Bronchus fibroblast of lung (primary cell): ENCODE data around the gene C12orf60. TPM values are rescaled to one million over a fixed set of nuclear protein-coding genes. Genes with fewer than 3 reads are reported as not detected.

Experiments used
- total RNA-seq: library from RNA; depleted of rRNA; stranded (reverse); fragments of >200 nt; gene quantifications from 2 replicates; pipeline ENCODE4 v1.2.3, GENCODE V29; 2015

The C12orf60 gene
- 1.3 and 1.8 TPM in 2 replicates for total RNA-seq

GRCh38 chr12:14803011-14803829, at the start of gene C12orf60, which contains the start of gene WBP11:
C12orf60 (plus strand) TSS chr12:14803670; CDS start chr12:14822936, 19,266 bp downstream.
WBP11 (minus strand) TSS chr12:14803478; CDS start chr12:14801383, 2,095 bp downstream.

GRCh38 chr12:14814014-14814413, 10.5 kb downstream of the C12orf60 start, which contains the start of gene SMCO3:
SMCO3 (minus strand) TSS chr12:14814182; CDS start chr12:14806680, 7,502 bp downstream.

GRCh38 chr12:14843425-14843887, 40.0 kb downstream of the C12orf60 start, which contains the start of gene ART4:
ART4 (minus strand) TSS chr12:14843526; CDS start chr12:14843113, 413 bp downstream.

Other genes with a start within 250 kb of the C12orf60 start
- 2.5 and 3.4 TPM in 2 replicates for gene PLBD1, start 235.8 kb upstream of the C12orf60 start, total RNA-seq
- gene GUCY2C, start 107.1 kb upstream of the C12orf60 start, total RNA-seq: not detected in 2 replicates
- 14.1 and 18.0 TPM in 2 replicates for gene WBP11, start 192 bp upstream of the C12orf60 start, total RNA-seq
- gene SMCO3, start 10.5 kb downstream of the C12orf60 start, total RNA-seq: 0.15 TPM in 1 of 2 replicates, not detected in the other
- gene ART4, start 39.9 kb downstream of the C12orf60 start, total RNA-seq: not detected in 2 replicates
- 0.17 and 0.30 TPM in 2 replicates for gene MGP, start 82.2 kb downstream of the C12orf60 start, total RNA-seq
- not detected in 2 replicates for gene ERP27, start 134.9 kb downstream of the C12orf60 start, total RNA-seq
- gene ARHGDIB, start 157.9 kb downstream of the C12orf60 start, total RNA-seq: 3.7 TPM in 2 replicates
- not detected in 2 replicates for gene PDE6H, start 169.4 kb downstream of the C12orf60 start, total RNA-seq